Myocyte (in vitro differentiated cells): ENCODE results near the gene SUMO3. TPM values are rescaled to one million over a fixed set of nuclear protein-coding genes. Genes with fewer than 3 reads are reported as not detected.
"Not testable (repeated sequence)": the region's sequence is repeated elsewhere in the genome, so short reads cannot be mapped to it uniquely, and the experiment has no call there.

Source experiments
- DNase-seq: peaks from one replicate; pipeline ENCODE4 v3.0.0-alpha.2; 2012; ENCODE audit warnings: low read depth
- total RNA-seq: library from RNA; depleted of rRNA; stranded (reverse); fragments of >200 nt; gene quantifications from 2 replicates; pipeline ENCODE4 v1.2.3, GENCODE V29; 2014

Gene SUMO3
- total RNA-seq, 1 donor from 2014 or later = 79.5 TPM

DNA sequence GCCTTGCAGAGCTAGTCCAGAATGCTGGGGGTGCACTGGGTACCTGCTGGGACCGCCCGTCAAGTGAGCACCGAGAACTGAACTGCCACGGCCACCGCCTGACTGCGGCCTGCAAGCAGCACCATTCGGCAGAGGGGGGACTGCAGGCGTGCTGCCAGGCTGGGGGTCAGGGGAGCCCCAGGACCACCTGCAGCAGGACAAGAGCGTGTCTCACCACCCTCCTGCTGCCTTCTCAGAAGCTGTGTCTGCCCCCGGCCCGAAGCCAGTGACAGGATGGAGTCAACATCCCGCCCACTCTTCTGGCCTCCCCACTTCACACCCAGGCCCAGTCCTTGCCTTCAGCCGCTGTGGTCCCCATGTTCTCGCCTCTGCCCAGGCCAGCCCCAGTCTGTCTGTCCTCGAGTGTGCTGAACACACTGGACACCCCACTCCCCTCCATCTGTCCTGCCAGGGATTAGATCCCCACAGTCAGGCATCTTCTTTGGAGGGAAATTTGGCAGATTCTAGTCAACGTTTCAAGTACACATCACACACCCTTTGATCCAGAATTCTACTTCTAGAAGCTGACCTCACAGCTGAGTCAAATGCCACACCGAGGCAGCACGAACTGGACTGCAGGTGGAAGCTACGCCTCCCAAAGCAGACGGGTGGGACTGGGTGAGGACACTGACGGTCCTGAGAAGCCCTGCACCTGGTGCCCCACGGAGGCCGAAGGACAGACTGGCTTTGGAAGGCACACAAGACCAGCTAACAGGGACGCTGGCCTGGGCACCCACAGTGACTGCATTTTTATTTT, 29.6 kb upstream of the SUMO3 start:
- peak; percentile 28 for DNase-seq

DNA sequence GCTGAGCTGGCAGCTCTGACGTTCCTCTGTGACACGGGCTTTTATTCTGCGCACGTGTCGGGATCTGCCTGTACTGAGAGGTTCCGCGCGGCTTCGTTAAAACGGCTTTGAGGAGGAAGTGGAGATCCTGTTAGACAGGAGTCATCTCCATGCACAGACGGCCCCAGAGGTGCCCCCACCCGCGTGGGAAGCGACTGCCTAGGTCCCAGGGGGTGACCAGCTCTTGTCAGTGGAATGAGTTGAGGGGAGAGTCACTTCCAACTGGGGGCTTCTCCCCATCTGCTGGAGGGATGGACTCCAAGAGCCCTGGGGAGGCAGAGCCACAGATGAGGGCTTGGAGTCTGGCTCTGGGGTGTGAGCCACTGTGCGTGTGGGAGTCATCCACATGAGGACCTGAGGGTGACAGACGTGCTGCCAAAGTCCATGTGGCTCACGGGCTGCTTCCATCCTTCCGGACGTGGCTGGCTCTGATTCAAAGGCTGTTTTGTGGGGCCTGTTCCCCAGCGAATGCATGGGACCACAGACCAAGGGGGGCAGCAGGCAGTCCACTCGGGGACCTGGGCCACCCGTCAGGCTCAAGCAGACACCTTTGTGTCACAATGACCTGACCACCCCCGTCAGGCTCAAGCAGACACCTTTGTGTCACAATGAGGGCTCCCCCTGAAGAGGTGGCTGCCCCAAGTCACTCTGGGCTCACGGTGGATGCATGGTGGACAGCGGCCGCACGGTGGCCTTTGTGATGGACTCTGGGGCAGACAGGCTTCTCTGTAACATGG, 28.8 kb upstream of the SUMO3 start:
- DNase-seq = peak; percentile 37

DNA sequence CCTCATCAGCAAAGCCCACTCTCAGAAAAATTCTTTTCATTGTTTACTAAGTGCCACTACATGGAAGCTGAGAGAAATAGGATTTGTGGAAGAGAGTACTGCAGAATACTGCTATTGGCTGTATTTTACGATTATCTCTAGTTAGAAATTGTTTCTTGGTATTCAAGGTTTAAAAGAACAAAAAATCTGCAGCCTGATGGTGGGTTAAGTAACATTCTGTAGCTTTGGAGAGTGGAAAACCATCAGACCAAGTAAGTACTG, 28.3 kb upstream of the SUMO3 start:
- DNase-seq = no peak

DNA sequence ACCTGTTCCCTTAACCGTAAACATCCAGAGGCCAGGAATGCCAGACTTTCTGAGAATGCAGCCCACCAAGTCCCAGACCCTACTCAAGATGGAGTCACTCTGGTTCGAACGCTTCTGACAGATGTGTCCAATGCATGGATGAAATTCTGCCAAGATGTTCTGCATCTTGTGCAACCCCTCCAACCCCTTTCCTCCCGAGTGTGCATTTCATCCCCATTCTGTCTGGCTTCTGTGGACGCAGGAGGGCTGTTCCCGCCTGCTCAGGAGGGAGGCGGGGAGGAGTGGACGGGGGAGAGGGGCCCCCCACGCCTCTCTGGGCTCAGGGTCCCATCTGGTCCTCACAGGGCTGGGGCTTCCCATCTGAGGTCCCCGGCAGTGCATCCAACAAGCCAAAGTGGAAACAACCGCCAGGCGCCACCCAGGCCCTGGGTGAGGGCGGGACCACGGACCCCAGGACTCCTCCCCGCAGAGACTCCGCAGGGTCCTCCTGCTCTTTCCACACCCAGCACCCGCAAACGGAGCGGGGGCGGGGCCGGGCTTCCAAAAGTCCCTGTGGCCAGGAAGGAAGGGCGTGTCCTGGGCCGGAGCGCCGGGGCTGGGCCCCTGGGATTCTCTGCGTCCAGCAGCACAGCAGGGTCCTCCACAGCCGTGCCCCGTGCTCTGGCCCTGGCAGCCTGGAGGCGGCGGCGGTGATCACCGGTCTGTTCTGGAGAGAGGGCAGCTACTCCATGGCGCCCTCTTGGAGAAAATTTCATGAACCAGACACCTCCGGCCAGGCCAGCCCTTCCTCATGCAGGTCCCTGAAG, 27.8 kb upstream of the SUMO3 start:
- peak; percentile 71 for DNase-seq

DNA sequence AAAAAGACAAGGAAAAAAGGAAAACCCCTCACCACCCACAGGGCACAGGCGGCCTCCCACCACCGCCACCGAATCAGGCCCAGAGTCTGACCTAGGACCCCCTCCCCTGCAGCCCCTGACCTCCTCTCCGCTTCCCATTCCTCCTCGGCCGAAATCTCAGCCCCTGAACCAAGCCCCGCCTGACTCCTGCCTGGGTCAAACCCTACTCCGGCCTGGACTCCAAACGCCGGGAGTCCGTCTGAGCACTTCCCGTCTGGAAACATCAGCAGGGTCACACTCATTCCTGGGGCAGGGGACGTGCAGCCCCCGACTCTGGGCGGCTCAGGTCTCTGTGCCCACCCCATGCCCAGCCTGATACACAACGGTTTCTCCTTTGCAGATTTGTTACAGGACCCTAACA, 26.4 kb upstream of the SUMO3 start:
- DNase-seq = no peak

DNA sequence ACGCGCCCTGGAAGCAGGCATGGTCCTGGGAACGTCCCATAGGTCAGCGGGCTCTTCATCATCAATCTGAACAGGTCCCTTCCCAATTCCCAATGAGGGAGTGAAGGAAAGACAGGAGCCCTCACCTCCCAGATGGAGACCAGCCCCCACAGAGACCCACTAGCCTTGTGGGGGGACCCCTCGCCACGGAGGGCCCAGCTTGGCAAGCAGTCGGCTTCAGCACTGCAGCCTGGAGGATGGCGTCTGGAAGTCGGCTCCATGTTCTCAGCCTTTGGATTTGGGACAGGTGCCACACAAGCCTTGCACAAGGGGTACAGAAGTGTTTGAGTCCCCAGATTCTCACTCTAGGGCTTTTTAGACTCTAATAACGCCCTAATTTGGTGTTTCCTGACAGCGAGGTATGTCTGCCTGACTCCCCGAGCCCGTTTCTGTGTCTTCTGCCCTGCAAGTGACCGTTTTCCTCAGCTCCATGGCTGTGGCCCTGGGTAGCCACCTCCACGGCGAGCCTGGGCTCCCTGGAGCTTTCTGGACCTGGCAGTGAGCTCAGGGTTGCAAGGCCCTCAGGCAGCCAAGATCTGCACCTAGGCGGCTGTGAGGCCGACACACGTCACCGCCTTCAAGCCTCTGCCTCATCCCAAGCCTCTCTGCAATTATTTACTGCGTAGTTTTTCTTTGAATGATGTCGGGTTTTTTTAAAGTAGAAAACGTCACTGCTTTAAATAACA, 25.0 kb upstream of the SUMO3 start:
- DNase-seq = no peak

DNA sequence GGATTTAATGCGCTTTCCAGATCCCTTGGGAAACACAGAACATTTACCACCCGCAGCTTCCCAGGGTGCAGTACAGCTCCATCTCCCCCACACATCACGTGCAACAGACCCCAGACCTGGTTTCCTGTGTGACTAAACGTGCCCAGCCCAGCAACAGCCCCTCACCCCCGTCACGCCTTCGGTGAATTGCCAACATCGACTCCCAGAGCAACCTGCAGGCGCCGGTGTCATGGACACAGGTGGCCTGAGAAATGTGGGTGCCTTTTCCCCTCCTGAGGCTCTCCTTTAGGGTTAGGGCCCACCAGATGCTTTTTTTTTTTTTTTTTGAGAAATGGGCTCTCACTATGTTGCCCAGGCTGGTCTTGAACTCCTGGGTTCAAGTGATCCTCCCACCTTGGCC, 24.2 kb upstream of the SUMO3 start:
- DNase-seq = no peak

DNA sequence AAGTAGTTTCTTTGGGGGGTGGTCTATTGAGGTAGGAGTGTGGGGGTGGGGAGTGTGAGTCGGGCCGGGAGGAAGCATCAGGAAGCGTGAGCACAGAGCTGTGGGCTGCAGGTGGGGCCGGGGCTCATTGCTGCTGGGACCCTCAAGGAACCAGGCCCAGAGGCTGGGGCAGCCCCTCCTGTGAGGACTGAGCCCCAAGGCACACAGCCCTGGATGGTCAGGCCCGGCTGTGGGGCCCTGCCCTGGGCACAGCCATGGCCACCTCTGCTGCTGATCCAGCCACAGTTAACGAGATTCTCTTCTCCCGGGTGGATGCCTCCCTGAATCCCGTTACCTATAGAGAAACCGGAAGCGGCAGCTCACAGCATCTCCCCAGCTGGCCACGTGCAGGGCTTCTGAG, 22.9 kb upstream of the SUMO3 start:
- DNase-seq = no peak

DNA sequence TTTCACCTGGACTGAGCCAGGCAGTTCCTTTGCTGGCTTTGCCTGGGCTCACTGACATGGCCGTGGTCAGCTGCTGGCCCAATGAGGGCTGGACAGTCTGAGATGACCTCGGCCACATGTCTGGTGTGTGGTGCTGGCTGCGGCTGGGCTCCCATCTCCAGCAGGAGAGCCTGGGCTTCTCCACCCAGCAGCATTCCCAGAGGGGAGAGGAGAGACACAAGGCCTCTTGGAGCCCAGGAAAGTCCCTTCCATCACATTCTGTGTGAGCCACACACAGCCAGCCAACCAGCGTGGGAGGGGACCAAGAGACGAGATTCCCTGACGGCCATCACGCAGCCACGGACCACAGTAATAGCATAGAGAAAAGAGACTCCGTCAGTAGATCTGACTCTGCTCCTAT, 21.1 kb upstream of the SUMO3 start:
- DNase-seq = peak; percentile 65

DNA sequence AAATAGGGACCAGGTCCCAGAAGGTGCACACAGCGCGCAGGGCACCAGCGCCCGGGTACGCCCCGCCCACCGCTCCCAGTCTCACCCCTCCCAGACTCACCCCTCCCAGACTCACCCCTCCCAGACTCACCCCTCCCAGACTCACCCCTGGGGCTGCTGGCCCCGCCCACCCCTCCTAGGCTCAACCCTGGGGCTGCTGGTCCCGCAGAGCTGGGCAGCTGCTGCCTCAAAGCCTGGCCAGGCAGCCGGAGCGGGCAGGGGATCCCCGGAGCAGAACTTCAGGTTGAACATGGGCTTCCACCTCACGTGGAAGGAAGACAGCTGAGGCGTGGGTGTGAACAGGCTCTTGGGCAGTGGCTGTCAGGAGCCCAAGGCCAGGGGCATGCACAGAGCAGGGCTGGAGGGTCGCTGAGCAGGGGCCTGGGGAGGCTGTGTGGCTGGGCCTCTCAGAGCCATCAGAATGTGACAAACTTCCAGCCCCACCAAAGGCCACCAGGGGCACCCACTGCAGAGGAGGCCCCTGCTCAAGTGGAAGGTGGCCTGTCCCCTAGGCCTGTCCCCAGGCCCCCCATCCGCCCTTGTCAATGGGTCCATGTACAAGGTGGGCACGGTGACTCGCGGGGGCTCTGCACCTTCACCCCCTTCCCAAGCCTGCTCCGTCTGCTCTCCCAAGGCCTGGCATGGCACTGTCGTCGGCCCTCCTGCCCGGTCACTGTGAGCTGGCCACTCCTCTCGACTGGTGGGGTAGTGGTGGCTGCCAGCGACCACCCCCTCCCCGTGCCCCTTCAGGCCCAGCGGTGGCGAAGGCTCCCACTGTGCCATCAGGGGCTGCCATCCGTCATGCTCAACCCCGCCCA, 20.4 kb upstream of the SUMO3 start:
- peak; percentile 73 for DNase-seq

DNA sequence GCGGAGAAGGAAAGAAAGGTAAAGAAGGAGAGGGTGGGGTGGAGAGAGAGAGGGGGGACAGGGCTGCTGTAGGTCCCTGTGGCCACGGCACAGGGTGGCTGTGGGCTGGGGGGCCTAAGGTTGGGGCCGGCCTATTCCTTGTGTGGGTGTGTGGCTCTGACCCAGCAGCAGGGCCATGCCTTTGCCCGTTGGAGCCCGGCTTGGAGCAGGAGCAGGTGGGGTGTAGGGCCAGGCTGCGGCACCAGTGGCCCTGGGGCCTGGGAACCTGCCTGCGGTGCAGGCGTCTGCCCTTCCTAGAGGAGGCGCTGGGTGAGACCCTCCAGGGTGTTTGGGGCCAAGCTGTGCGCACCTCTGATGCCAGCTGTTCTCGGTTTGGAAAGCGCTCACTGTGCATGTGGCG, 19.7 kb upstream of the SUMO3 start:
- no peak for DNase-seq

DNA sequence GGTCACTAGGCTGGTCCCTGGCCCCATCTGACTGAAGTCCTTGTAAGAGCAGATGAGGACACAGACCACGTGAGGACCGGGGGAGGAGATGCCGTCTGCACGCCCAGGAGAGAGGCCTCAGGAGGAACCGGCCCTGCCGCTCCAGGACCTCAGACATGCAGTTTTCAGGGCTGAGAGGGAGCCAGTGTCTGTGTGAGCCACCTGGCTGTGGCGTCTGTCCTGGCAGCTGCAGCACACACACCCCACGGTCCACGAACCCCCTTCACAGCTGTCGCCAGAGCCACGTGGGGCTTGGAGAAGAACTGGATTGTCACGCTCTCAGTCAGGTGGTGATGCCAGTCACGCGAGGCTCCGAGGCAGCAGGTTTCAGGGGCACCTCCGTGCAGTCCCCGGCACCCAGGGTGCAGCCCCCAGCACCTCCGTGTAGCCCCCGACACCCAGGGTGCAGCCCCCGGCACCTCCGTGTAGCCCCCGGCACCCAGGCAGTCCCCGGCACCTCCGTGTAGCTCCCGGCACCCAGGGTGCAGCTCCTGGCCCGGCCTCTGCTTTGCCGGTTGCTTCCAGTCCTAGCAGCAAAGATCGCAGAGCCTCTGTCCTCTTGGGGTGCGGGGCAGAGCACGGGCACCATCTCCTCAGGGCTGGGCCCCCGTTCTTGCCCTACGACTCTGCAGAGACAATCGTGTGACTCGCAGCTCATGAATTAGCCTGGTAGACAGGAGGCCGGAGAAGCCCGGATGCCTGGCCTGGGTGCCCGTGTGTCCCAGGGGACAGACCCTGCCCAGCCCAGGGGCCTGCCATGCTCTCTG, 19.0 kb upstream of the SUMO3 start:
- DNase-seq = peak; percentile 94

DNA sequence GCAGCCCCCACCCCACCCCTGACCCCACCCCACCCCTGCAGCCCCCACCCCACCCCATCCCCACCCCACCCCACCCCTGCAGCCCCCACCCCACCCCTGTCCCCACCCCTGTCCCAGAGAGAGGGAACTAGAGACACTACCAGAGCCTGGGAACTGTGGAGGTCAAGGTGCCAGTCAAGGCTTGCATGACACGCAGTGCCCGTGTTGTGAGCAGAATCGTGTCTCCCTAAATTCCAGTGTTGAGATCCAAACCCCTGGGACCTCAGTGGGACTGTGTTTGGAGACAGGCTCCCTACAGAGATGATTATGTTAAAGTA, 18.4 kb upstream of the SUMO3 start:
- no peak for DNase-seq

DNA sequence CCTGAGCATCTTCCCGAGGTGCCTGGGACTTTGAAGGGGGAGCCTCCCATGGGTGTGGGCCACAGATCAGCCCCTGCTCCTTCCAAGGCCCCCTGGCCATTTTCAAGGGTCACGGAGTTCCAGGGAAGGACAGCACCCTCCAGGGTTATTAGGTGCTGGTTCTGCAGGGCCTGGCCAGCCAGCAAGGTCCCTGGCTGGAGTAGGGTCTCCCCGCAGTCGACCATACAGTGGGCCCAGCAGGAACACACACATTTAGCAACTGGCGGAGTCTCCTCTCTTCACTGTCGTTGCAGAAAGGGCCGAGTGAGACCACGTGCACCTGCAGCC, 17.7 kb upstream of the SUMO3 start:
- DNase-seq = no peak

DNA sequence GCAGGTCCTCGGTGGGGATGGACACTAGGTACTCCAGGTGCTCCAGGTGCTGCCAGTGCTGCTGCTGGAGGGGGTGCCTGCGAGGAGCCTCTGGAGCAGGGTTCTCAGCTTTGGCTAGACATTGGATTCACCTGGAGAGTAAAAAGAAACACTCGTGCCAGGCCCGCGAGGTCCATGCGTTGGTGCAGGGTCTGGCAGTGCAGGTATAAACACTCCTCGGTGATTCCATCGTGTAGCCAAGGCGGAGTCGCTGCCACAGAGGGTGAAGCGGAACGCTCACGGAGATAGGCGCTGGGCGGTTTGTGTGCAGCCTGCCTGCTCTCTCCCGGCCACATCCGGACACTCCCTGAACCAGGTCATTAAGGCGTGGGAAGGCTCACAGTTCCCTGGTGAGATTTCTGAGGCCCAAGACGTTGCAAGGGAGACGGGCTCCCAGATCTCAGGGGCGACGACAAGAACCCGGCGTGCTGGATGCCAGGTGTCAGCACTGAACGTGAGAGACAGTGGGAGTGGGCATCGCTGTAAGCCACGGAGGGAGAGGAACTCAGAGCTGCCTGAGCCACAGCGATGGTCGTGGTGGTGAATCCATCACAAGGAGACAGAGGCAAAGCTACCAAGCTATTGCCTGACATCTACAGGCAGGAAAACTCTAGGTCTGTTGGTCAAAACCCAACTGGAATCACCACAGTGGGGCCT, 17.2 kb upstream of the SUMO3 start:
- no peak for DNase-seq

DNA sequence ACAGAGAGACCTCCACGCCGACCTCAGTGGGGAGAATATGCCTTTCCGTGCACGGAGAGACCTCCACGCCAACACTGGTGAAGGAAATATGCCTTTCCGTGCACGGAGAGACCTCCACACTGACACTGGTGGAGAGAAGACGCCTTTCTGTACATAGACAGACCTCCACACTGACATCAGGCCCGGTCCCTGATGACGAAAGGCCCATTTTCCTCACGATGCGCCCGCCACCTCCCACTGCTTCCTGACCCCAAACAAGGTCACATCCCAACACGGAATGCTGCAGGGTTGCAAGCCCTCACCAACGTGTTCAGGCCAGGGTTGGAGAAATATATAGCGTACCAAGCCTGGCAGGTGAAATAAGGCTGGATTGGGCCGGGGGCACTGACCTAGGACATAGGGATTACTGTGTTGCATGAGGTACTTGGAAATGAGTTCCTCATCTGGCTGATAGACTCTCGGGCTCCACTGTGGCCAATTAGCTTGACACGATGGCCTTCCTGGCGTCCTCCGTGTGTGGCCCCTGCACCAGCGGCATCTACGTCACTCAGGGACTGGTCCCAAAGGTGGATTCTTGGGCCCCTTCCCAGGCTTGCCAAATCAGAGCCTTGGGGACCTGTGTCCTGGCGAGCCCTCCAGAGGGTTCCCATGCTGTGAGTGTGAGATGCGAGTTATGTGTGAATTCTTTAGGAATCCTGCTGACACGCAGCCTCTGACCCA, 16.5 kb upstream of the SUMO3 start:
- no peak for DNase-seq

DNA sequence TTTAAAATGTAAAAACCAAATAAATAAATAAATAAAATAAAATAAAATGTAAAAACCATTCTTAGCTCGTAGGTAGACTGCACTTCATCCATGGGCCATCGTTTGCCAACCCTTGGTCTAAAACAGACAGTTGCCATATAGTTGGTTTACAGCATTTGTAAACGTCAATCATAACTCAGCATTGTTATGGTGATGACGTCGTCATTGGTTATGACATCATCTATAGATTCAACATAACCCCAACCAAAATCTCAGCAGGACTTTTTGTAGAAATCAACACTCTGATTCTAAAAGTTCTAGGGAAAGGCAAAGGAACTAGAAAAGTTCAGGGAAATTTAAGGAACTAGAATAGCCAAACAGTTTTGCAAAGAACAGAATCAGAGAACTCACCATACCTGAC, 15.8 kb upstream of the SUMO3 start:
- no peak for DNase-seq

DNA sequence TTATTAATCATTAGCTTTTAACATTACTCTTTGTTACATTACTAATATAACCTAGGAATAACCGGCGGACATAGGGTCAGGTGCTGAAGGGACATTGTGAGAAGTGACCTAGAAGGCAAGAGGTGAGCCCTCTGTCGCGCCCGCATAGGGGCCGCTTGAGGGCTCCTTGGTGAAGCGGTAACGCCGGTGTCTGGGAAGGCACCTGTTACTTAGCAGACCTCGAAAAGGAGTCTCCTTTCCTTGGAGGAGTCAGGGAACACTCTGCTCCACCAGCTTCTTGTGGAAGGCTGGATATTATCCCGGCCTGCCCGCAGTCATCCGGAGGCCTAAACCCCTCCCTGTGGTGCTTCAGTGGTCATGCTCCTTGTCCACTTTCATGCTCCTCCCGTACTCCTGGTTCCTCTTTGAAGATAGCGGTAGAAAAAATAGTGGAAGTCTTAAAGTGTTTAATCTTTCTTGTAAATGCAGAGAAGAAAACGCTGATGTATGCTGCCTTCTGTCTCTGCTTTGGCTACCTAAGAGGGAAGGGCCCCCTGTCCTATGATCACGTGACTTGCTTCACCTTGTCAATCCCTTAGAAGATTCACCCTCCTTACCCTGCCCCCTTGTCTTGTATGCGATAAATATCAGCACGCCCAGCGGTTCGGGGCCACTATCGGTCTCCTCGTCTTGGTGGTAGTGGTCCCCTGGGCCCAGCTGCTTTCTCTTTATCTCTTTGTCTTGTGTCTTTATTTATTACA, 14.8 kb upstream of the SUMO3 start:
- not testable (repeated sequence) for DNase-seq
